GOT3 (cell line): ENCODE results near the gene POLD3.
A peak's percentile ranks its signal among the peaks of the same experiment; 100 is the strongest.
"Not testable (repeated sequence)": the region's sequence is repeated elsewhere in the genome, so short reads cannot be mapped to it uniquely, and the experiment has no call there.

Experiments
- DNase-seq: peaks from one replicate; lab custom pipeline; 2025; ENCODE audit warnings: mixed read lengths; lab: John Stamatoyannopoulos, UW

The POLD3 gene

DNA sequence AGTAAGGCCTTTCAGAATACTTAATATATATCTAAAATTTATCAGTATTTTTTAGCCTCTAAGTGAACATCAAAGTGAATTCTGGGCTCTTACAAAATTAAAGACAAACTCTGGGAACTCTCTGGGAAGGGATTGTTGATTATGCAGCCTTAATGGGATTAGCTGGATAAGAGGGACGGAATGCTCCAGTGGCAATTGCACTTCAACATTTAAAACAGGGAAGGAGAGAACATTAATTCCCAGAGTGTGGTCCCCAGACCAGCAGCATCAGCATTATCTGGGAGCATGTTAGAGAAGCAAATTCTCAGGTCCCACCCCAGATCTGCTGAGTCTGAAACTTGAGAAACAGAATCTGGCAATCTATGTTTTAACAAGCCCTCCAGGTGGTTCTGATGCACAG is 46.5 kb downstream of the POLD3 start:
- DNase-seq, result no peak

DNA sequence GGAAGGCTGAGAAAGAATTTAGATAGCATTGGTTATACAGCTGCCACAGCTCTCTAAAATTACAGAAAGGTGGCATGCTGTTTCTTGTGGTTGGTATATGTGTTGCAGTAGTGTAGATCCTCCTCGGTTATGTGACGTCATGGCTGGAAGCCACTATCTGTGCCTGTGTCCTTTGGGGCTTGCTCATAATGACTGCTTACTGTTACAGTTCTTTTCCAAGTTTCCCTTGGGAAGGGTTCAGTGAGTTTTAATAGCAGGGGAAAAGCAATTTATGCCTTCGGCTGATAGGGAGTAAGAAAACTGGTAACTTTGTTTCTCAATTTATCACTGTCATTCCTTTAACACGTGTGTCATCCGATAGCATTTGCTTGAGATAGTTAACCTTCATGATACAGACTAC is 47.2 kb downstream of the POLD3 start:
- DNase-seq, result no peak

GRCh38 chr11:74641289-74641688 is 48.9 kb downstream of the POLD3 start:
- no peak for DNase-seq

- DNase-seq, result no peak
Measured at GRCh38 chr11:74641905-74642304, 49.5 kb downstream of the POLD3 start.

DNA sequence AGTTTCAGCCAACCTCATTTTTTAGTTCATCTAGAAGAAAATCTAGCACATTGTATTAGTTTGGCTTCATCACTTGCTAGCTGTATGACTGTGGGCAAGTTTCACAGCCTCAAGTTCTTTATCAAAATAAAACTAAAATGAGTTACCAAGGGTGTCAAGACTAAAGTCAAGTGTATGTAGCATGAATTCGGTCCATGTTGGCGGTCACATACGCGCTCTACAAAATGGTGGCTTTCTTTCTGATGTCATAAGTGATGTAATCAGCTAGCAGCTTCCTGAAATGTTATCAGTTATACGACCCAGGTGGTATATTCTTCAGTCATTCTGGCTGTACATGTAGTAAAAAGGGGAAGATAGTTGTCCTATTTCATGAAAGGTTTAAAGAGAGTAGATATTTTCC is 50.5 kb downstream of the POLD3 start:
- DNase-seq, result no peak

- no peak for DNase-seq
Measured at GRCh38 chr11:74644081-74644480, 51.7 kb downstream of the POLD3 start.

- DNase-seq, result no peak
Measured at GRCh38 chr11:74646215-74646614, 53.8 kb downstream of the POLD3 start.

GRCh38 chr11:74646954-74647353 is 54.6 kb downstream of the POLD3 start:
- DNase-seq, result no peak

DNA sequence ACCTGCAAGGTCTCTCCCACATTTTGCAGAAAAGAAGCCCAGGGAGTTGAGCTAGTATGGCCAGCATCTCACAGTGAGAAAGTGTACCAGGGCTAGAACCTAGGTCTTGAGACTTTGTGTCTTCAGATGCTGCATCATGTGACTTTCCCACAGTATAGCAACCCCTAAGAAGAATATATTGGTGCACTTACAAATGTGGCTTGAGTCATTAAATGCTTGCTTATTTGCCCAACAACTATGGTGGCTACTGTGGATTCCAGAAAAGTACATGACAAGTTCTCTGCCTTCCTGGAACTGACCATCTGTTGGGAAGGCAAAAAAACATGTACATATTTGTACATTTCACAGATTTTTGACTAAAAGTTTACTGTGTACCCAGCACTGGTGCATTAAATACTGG is 55.0 kb downstream of the POLD3 start:
- no peak for DNase-seq

GRCh38 chr11:74647831-74648230 is 55.4 kb downstream of the POLD3 start:
- DNase-seq, result no peak

DNA sequence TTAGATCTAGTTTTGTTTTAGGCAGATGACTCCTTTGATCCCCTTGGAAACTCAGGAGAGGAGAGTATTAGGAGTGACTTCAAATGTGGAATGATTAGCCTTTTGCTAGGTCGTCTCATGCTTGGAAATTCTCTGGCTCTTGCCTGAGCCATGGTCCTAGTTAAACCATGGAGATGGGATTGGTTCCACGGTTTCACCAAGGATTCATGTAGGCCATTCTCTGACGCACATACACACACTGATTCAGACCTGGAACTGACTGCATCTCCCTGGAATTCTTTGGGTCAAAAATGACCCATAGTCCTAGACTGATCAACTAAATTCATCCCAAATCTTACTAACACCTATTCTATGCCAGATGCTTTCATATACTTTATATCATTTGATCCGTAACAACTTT is 56.5 kb downstream of the POLD3 start:
- no peak for DNase-seq

DNA sequence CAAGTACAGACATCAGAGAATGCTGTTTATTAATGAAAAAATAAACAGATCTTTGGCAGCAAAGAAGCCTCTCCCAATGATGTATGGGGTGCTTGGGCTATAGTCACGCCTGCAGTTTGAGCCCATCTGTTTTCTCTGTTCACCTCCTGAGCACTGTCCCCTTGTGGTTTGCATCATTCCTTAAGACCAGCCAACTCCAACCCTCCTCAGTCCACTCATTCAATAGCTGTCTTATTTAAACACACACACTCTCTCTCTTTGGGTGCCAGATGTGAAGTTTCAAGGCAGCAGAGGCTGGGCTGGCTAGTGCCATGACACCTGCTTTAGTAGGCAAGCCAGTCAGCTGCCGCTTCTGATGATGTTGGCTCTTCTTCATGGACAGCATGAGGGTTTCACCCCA is 58.1 kb downstream of the POLD3 start:
- no peak for DNase-seq

DNA sequence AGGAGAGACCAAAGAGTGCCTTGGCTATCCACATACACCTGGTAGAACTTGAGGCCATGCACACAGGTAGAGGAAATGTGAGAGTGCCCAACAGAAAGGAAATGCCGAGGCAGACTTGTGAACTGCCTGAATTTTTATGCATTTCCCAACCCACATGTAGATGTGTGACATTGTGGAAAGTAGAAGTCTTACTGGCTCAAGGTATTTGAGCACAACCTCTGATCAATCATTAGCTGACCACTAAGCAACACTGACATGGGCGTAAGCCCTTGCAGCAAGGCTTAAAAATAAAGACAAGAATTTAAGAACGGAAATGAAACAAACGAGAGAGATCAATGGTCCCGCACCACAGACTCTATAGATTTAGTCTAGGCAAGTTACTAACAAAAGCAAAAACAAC is 62.6 kb downstream of the POLD3 start:
- no peak for DNase-seq

GRCh38 chr11:74659124-74659523 is 66.7 kb downstream of the POLD3 start:
- DNase-seq, result not testable (repeated sequence)

- no peak for DNase-seq
Measured at GRCh38 chr11:74662487-74663103, 70.2 kb downstream of the POLD3 start.

DNA sequence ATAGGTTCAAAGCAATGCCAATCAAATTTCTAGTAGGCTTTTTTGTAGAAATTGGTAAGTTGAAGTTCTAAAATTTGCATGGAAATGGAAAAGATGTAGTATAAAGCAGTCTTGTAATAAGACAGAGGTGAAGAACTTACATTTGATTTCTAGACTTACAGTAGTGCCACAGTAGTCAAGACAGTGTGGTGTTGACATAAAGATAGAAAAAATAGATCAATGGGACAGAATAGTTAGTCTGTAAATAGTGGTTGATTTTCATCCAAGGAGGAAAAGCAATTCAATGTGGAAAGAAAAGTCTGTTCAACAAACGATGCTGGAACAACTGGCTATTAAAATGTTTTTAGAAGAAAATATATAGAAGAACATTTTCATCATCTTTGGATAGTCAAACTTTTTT is 70.9 kb downstream of the POLD3 start:
- DNase-seq, result no peak

DNA sequence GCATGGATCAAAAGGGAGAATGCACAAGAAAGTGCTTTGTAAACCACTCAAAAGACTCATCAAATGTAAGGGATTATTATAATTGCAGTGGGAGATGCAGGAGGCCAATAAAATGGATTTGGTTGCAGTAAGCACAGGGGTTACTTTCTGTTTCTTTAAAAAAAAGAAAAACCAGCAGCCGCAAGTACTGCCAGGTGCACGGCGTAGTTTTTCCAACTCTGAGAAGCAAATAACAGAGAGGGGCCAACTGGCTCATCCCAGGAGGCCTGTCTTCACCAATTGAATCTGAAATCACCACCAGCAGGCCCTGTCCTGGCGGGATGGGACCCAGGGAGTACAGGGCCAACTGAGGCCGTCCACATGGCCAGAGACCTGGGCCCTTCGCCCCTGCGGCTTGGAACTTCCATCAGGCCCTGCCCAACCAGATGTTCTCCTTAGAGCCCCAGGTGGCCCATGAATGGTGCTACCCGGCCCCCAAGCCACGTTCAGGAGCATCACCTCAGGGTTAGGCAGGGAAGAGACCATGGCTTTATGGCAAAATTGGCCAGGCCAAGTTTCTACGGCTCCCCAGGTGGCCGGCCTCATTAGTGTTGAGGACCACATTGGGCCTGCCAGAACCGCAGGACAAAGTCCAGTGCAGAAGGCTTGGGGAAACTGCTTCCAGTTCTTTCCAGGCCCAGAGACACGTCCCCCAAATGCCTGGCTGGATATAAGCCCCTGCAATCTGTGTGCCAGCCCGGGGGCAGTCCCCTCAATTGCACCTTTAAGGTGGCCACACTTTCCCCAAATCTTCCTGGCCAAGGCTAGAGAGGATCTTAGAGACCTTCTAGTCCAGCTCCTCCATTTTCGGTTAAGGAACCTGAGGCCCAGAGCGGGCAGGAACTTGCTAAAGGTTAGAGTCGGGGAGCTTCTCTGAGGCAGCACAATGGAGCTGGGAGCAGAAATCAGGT is 77.1 kb downstream of the POLD3 start:
- DNase-seq, result no peak

- DNase-seq, result no peak
Measured at GRCh38 chr11:74670171-74670570, 77.8 kb downstream of the POLD3 start.

GRCh38 chr11:74671520-74672196 is 79.3 kb downstream of the POLD3 start:
- DNase-seq, result no peak

- DNase-seq, result no peak
Measured at GRCh38 chr11:74672332-74672955, 80.1 kb downstream of the POLD3 start.

DNA sequence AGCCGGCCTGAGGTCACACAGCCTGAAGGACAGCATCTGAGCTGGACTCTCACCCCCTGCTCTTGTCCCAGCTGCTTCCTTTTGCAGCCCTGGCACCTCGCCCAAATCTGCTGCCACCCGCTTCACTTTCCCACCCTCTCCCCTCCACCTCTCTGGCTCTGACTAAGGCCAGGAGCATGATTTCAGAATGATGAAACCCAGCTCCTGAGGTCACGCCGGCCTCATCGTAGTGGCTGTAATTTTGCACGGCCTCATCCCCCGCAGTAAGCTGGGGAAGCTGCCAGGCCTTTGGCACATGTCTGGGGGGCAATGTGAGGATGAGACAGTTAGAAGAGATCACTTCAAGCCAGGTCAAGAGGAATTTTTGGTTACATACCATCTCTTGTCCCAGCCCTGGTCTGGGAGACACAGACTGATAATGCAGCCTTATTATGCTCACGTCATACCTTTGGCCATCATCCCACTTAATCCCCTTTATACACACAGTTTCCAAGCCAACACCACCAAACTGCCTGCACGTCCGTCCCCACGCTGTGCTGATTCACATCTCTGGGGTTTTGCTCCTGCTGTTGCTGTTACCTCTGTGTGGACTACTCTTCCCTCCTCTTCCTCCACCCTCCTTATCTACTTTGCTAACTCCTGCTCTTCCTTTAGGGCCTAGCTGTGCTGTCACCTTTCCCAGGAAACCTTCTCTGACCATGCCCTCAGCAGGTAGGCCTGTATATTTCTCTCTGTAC is 80.7 kb downstream of the POLD3 start:
- peak; percentile 39 for DNase-seq
